GM23338 (cell line): ENCODE data around the gene DEPDC5. TPM values are rescaled to one million over a fixed set of nuclear protein-coding genes. Genes with fewer than 3 reads are reported as not detected.

Experiments
- ATAC-seq: fragments of 200-7000 bp; cut with Tn5 transposase; 3 replicates; pipeline ENCODE4 v1.9.1; 2020
- DNase-seq: peaks from one replicate; pipeline ENCODE4 v3.0.0-alpha.2; 2015; ENCODE audit warnings: low spot score
- H2AFZ ChIP-seq: fragments of 200-600 bp; sonication (generic); 2 replicates; pipeline ENCODE4 v1.8.0; 2016; ENCODE audit warnings: antibody characterized with exemption, mild to moderate bottlenecking, moderate library complexity
- H3F3A ChIP-seq: fragments of 200-600 bp; sonication (generic); replicated peaks from 2 replicates; pipeline ENCODE4 v1.8.0; 2017; ENCODE audit warnings: antibody characterized with exemption, mixed run types, low read depth
- H3K27ac ChIP-seq: fragments of 200-600 bp; sonication (generic); 2 replicates; pipeline ENCODE4 v1.6.1; 2016; ENCODE audit warnings: low read depth
- H3K27me3 ChIP-seq: fragments of 200-600 bp; sonication (generic); 2 replicates; pipeline ENCODE4 v1.8.0; 2016; ENCODE audit warnings: mild to moderate bottlenecking, mixed run types, moderate library complexity; ENCODE audit not compliant: insufficient read depth
- H3K36me3 ChIP-seq: fragments of 200-600 bp; sonication (generic); 2 replicates; pipeline ENCODE4 v1.8.0; 2016; ENCODE audit warnings: mild to moderate bottlenecking; ENCODE audit not compliant: insufficient read depth
- H3K4me1 ChIP-seq: fragments of 200-600 bp; sonication (generic); 2 replicates; pipeline ENCODE4 v1.8.0; 2016; ENCODE audit warnings: mild to moderate bottlenecking, moderate library complexity; ENCODE audit not compliant: insufficient read depth
- H3K4me2 ChIP-seq: fragments of 200-600 bp; sonication (generic); 2 replicates; pipeline ENCODE4 v1.7.1; 2017; ENCODE audit warnings: mixed run types
- H3K4me3 ChIP-seq: fragments of 200-600 bp; sonication (generic); 2 replicates; pipeline ENCODE4 v1.6.1; 2016; ENCODE audit warnings: mixed run types
- H3K79me2 ChIP-seq: fragments of 200-600 bp; sonication (generic); replicated peaks from 2 replicates; pipeline ENCODE4 v1.8.0; 2017; ENCODE audit warnings: mild to moderate bottlenecking; ENCODE audit not compliant: insufficient read depth
- H3K9me2 ChIP-seq: fragments of 200-600 bp; sonication (generic); 2 replicates; pipeline ENCODE4 v1.8.0; 2017; ENCODE audit not compliant: insufficient read depth
- H4K20me1 ChIP-seq: fragments of 200-600 bp; sonication (generic); replicated peaks from 2 replicates; pipeline ENCODE4 v1.8.0; 2017; ENCODE audit warnings: mild to moderate bottlenecking; ENCODE audit not compliant: insufficient read depth
- H3K27ac Mint-ChIP-seq: 2 replicates; pipeline ENCODE4 v1.8.0; 2020; ENCODE audit warnings: inconsistent platforms, mild to moderate bottlenecking, moderate library complexity, mixed read lengths
- H3K27me3 Mint-ChIP-seq: 3 replicates; pipeline ENCODE4 v1.8.0; 2022; ENCODE audit warnings: low read depth, mild to moderate bottlenecking, moderate library complexity, mixed read lengths, inconsistent platforms; ENCODE audit not compliant: insufficient read depth, poor library complexity
- H3K36me3 Mint-ChIP-seq: 3 replicates; pipeline ENCODE4 v1.8.0; 2021; ENCODE audit warnings: low read depth, mild to moderate bottlenecking, inconsistent platforms, moderate library complexity, mixed read lengths
- H3K4me1 Mint-ChIP-seq: 3 replicates; pipeline ENCODE4 v1.8.0; 2020; ENCODE audit warnings: mild to moderate bottlenecking, inconsistent platforms, mixed read lengths
- H3K4me3 Mint-ChIP-seq: 3 replicates; pipeline ENCODE4 v1.8.0; 2021; ENCODE audit warnings: moderate library complexity, mild to moderate bottlenecking, inconsistent platforms, mixed read lengths
- H3K9me3 Mint-ChIP-seq: 3 replicates; pipeline ENCODE4 v1.8.0; 2020; ENCODE audit warnings: moderate library complexity, mild to moderate bottlenecking, inconsistent platforms, mixed read lengths
- CREB1 ChIP-seq: fragments of 250-450 bp; sonication (Bioruptor Pico); IDR thresholded peaks from 2 replicates; pipeline ENCODE4 v1.5.0; 2020; ENCODE audit warnings: low read depth, mild to moderate bottlenecking, moderate library complexity
- CTCF ChIP-seq, 2 experiments: fragments of 200-600 bp in 1 of 2; sonication (generic) in 1 of 2; conservative IDR thresholded peaks; 2 replicates each; pipeline versions ENCODE4 v1.5.1 to v1.6.1; 2016 to 2017; ENCODE audit warnings: antibody characterized with exemption in 2 of 2, low read depth in 2 of 2, mild to moderate bottlenecking in 2 of 2, moderate library complexity in 1 of 2
- ETS1 ChIP-seq: IDR thresholded peaks from 2 replicates; pipeline ENCODE4 v1.6.1; 2016; ENCODE audit warnings: antibody characterized with exemption
- EZH2 ChIP-seq: fragments of 200-600 bp; sonication (generic); IDR thresholded peaks from one replicate; pipeline ENCODE4 v1.8.0; 2017; ENCODE audit warnings: antibody characterized with exemption, mild to moderate bottlenecking, low read depth; ENCODE audit not compliant: unreplicated experiment
- EZH2phosphoT487 ChIP-seq: fragments of 200-600 bp; sonication (generic); IDR thresholded peaks from one replicate; pipeline ENCODE4 v1.8.1; 2018; ENCODE audit warnings: antibody characterized with exemption; ENCODE audit not compliant: unreplicated experiment
- JUNB ChIP-seq: IDR thresholded peaks from one replicate; pipeline ENCODE4 v1.6.1; 2016; ENCODE audit warnings: antibody characterized with exemption; ENCODE audit not compliant: unreplicated experiment
- REST ChIP-seq: IDR thresholded peaks from one replicate; pipeline ENCODE4 v1.6.1; 2018; ENCODE audit warnings: antibody characterized with exemption; ENCODE audit not compliant: unreplicated experiment
- STAT1 ChIP-seq: IDR thresholded peaks from one replicate; pipeline ENCODE4 v1.6.1; 2016; ENCODE audit warnings: antibody characterized with exemption; ENCODE audit not compliant: unreplicated experiment
- ZNF462 ChIP-seq: fragments of 250-450 bp; sonication (Bioruptor Pico); IDR thresholded peaks from 2 replicates; pipeline ENCODE4 v1.5.0; 2020; ENCODE audit warnings: mild to moderate bottlenecking, moderate library complexity
- polyA plus RNA-seq: library from polyadenylated mRNA; unstranded; fragments of >200 nt; fragmentation: Nextera tagmentation; extraction: Ambion mirVana; gene quantifications from 2 replicates; pipeline ENCODE4 v1.2.1, GENCODE V29; 2016
- total RNA-seq: library from RNA; depleted of rRNA; stranded (reverse); fragments of >200 nt; shearing (Covaris generic); gene quantifications from 2 replicates; pipeline ENCODE4 v1.2.3, GENCODE V29; 2014

The DEPDC5 gene
- total and polyA plus RNA-seq, 2 experiments from 2014 or later, result 18.7 to 19.7 TPM

- TF ChIP-seq REST, result no peak
- no peak for TF ChIP-seq JUNB
- no peak for TF ChIP-seq ETS1
- no peak for TF ChIP-seq CREB1 (CRISPR knock-in tag)
- no peak for TF ChIP-seq CTCF (conservative IDR thresholded peaks at IDR 0.05; ENCODE audit: low read depth in 2 of 2)
- TF ChIP-seq EZH2phosphoT487, result no peak
- TF ChIP-seq STAT1, result no peak
Measured at GRCh38 chr22:31940506-31940905, 186.7 kb downstream of the DEPDC5 start (continued).

- no peaks in the 10 kb centered on the region for H3K9me2 ChIP-seq
- no peak overlapping the region for H3K27ac Mint-ChIP-seq
- peaks cover 21% of the 10 kb centered on the region for H3K4me1 ChIP-seq
- no peak overlapping the region for H2AFZ ChIP-seq
- no peaks in the 10 kb centered on the region for H3K27me3 ChIP-seq
- peaks cover 17% of the 10 kb centered on the region; the same call in 1 of the 2 replicates for H4K20me1 ChIP-seq
- H3F3A ChIP-seq, result peaks cover 9% of the 10 kb centered on the region; the same call in 1 of the 2 replicates
- no peak overlapping the region; the same call in 2 of the 3 replicates for H3K4me3 Mint-ChIP-seq
- H3K79me2 ChIP-seq, result peaks cover 23% of the 10 kb centered on the region
- H3K4me2 ChIP-seq, result no peak overlapping the region
- DNase-seq (no peak), ATAC-seq (no peak)
- no peak overlapping the region for H3K27ac ChIP-seq
- H3K4me1 Mint-ChIP-seq, result peaks cover 2% of the 10 kb centered on the region; the same call in 2 of the 3 replicates
- H3K36me3 Mint-ChIP-seq, result peaks cover 2% of the 10 kb centered on the region; the same call in 2 of the 3 replicates
- H3K9me3 Mint-ChIP-seq, result no peaks in the 10 kb centered on the region
- no peaks in the 10 kb centered on the region; the same call in 1 of the 2 replicates for H3K36me3 ChIP-seq
- H3K27me3 Mint-ChIP-seq, result peaks cover 10% of the 10 kb centered on the region
- H3K4me3 ChIP-seq, result no peak overlapping the region
- no peak for TF ChIP-seq ZNF462 (CRISPR knock-in tag)
- TF ChIP-seq STAT1, result no peak
- no peak for TF ChIP-seq ETS1
- no peak for TF ChIP-seq EZH2phosphoT487
- TF ChIP-seq EZH2, result no peak
- no peak for TF ChIP-seq CREB1 (CRISPR knock-in tag)
Measured at GRCh38 chr22:31942091-31942490, 188.3 kb downstream of the DEPDC5 start.
